Neuronal stem cell (in vitro differentiated cells): ENCODE measurements around the gene GRID1.

ENCODE experiments used
- DNase-seq: peaks from one replicate; pipeline ENCODE4 v3.0.0-alpha.2; 2013; ENCODE audit warnings: low spot score
- H2AFZ ChIP-seq: one replicate; pipeline ENCODE4 v1.6.1; 2013; ENCODE audit warnings: mild to moderate bottlenecking, low read length, inconsistent platforms
- H2AK5ac ChIP-seq: 2 replicates; pipeline ENCODE4 v1.6.1; 2013; ENCODE audit warnings: low read depth, mild to moderate bottlenecking, inconsistent platforms, low read length, moderate library complexity, mixed read lengths
- H2BK120ac ChIP-seq: 2 replicates; pipeline ENCODE4 v1.6.1; 2013; ENCODE audit warnings: low read depth, mild to moderate bottlenecking, inconsistent platforms, low read length, moderate library complexity, mixed read lengths
- H2BK12ac ChIP-seq: one replicate; pipeline ENCODE4 v1.6.1; 2013; ENCODE audit warnings: low read length, inconsistent platforms
- H2BK15ac ChIP-seq: 2 replicates; pipeline ENCODE4 v1.6.1; 2013; ENCODE audit warnings: mild to moderate bottlenecking, low read length, inconsistent platforms, mixed read lengths
- H2BK5ac ChIP-seq: one replicate; pipeline ENCODE4 v1.6.1; 2013; ENCODE audit warnings: inconsistent platforms, mild to moderate bottlenecking, low read length, moderate library complexity
- H3K14ac ChIP-seq: one replicate; pipeline ENCODE4 v1.6.1; 2013; ENCODE audit warnings: low read length, inconsistent platforms
- H3K18ac ChIP-seq: 2 replicates; pipeline ENCODE4 v1.6.1; 2013; ENCODE audit warnings: low read length, inconsistent platforms
- H3K23ac ChIP-seq: 2 replicates; pipeline ENCODE4 v1.6.1; 2013; ENCODE audit warnings: low read depth, mild to moderate bottlenecking, mixed read lengths, low read length, inconsistent platforms; ENCODE audit not compliant: poor library complexity
- H3K27ac ChIP-seq: replicated peaks from 3 replicates; pipeline ENCODE4 v1.5.1; 2013; ENCODE audit warnings: low read length, inconsistent platforms
- H3K27me3 ChIP-seq, 3 experiments: 2 replicates each; pipeline ENCODE4 v1.6.1; 2013; ENCODE audit warnings: low read length in 3 of 3, mild to moderate bottlenecking in 2 of 3, inconsistent platforms in 1 of 3, low read depth in 1 of 3, mixed read lengths in 1 of 3, moderate library complexity in 1 of 3; ENCODE audit not compliant: control insufficient read depth in 3 of 3, insufficient read depth in 3 of 3
- H3K36me3 ChIP-seq, 2 donors: replicated peaks in 1 of 2; 2 replicates each; pipeline ENCODE4 v1.6.1; 2013; ENCODE audit warnings: low read length in 2 of 2; ENCODE audit not compliant: control insufficient read depth in 2 of 2, insufficient read depth in 2 of 2
- H3K4ac ChIP-seq: 2 replicates; pipeline ENCODE4 v1.6.1; 2013; ENCODE audit warnings: inconsistent platforms, mild to moderate bottlenecking, low read length, moderate library complexity
- H3K4me1 ChIP-seq, 2 donors: 1 replicate in 1 of 2; 2 replicates in 1 of 2; pipeline ENCODE4 v1.6.1; 2013; ENCODE audit warnings: low read length in 2 of 2, low read depth in 1 of 2; ENCODE audit not compliant: control insufficient read depth in 2 of 2, insufficient read depth in 1 of 2
- H3K4me2 ChIP-seq: one replicate; pipeline ENCODE4 v1.6.1; 2013; ENCODE audit warnings: mild to moderate bottlenecking, low read length, inconsistent platforms; ENCODE audit not compliant: insufficient read depth, poor library complexity, severe bottlenecking
- H3K4me3 ChIP-seq, 2 donors: 2 replicates each; pipeline ENCODE4 v1.5.1; 2013; ENCODE audit warnings: low read length in 2 of 2, mild to moderate bottlenecking in 2 of 2, inconsistent platforms in 1 of 2, moderate library complexity in 1 of 2
- H3K79me1 ChIP-seq: one replicate; pipeline ENCODE4 v1.6.1; 2013; ENCODE audit warnings: low read depth, mild to moderate bottlenecking, inconsistent platforms, low read length, moderate library complexity
- H3K9ac ChIP-seq: one replicate; pipeline ENCODE4 v1.6.1; 2013; ENCODE audit warnings: mild to moderate bottlenecking, low read depth, low read length, inconsistent platforms; ENCODE audit not compliant: poor library complexity
- H3K9me3 ChIP-seq, 2 donors: replicated peaks in 1 of 2; 2 replicates each; pipeline versions ENCODE3 to v1.6.1; 2013; ENCODE audit warnings: low read length in 2 of 2, mild to moderate bottlenecking in 2 of 2, inconsistent platforms in 1 of 2, low read depth in 1 of 2, mixed read lengths in 1 of 2, moderate library complexity in 1 of 2; ENCODE audit not compliant: control insufficient read depth in 2 of 2, insufficient read depth in 1 of 2
- H4K8ac ChIP-seq: one replicate; pipeline ENCODE4 v1.6.1; 2013; ENCODE audit warnings: low read depth, mild to moderate bottlenecking, inconsistent platforms, low read length, moderate library complexity
- H4K91ac ChIP-seq: one replicate; pipeline ENCODE4 v1.6.1; 2013; ENCODE audit warnings: low read length, low read depth, mild to moderate bottlenecking, inconsistent platforms; ENCODE audit not compliant: poor library complexity
- WGBS, 2 donors: extraction: QIAGEN DNeasy Blood & Tissue Kit; methylation state at CpG; one replicate each; pipeline ENCODE4 v1.1.7; 2013; ENCODE audit warnings: missing lambda C conversion rate in 2 of 2, mixed read lengths in 1 of 2; ENCODE audit not compliant: insufficient read length in 2 of 2, insufficient replicate concordance in 1 of 2; ENCODE audit errors: extremely low coverage in 2 of 2; 5-methylcytosine and 5-hydroxymethylcytosine counted together

The GRID1 gene

DNA sequence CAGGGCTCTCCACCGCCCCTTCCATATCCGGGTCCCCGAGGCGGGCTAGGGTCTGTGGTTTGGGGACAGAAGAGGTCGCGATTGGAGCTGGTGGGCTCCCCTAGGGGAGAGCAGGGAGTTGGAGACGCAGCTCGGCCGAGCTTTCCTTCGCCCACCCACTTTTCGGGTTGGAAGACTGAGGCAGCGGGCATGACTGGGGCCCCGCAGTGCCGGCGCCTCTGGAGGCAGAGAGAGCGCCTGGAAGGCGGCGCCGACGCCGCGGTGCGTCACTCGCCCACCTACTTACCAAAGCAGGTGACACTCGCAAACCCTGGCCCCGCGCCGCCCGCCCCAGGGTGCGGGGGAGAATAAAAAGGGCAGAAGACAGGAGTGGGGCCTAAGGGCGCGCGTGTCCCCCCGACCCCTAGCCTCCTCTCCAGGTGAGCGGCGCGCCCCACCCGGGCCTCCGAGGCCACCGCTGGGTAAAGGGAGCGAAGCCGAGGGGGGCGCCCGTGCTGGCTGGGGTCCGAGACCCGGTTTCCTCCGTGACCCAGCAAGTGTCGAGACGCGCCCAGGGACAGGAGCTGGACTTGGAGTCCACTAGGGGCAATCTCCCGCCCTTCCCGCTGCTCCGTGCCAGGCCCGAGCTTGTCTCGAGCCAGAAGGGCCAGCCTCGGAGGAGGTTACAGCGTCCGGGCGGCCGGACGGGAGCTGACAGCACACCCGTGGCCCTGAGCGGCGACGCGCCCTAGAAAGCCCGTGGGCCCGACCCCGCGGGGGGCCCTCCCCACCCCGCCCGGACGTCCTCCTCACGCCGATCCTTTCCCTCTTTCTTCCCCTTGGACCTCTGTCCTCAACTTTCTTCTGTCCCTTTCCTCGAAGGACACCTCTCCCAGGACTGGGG is 34.4 kb upstream of the GRID1 start:
- no peak overlapping the region for H3K27ac ChIP-seq
- peak overlapping the region; percentile 56 for H3K14ac ChIP-seq
- H3K4me2 ChIP-seq, result peak overlapping the region; percentile 91

DNA sequence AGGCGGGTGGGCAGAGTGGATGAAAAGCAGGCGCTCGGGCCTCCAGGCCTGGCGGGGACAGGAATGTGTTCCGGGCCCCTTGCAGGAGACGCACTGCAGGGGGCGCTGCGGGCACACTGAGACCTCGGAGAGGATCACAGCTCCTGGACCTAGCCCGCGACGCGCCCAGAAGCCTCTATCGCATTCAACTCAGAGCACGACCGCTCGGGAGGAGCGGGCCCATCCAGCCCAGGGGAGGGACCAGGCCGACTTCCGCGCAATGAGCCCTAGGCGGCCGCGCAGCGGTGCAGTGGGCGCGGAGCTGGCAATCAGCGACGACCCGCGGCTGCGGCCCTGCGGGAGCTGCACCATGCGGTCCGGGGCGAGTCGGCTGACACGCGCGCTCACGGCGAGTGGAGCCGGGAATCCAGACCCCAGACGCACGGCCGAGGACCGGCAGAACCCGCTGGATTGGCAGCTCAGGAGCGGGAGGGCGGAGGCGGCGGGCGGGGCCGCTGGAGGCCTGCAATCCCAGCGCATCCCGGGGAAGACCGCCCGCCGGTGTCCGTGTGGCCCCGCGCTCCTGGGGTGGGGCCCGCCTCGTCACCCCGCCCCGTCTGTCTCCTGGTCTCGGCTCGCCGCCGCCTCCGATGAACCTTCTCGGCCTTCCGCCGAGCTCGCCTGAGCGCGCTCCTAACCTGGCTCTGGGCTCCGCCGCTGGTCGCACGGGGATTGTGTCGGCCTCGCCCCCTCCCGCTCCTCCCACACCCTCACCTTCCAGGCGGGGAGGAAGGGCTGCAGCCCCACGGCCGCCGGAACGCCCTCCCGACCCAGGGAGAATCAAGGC is 33.5 kb upstream of the GRID1 start:
- WGBS, 2 donors, result no CpG with 5 or more reads among the region's 90 CpGs
- peak; percentile 92 for DNase-seq
- H3K27me3 ChIP-seq, result peaks cover 13 to 65% (median 32%) of the 10 kb centered on the region in 3 experiments

More for the DNA sequence above, 34.4 kb upstream of the GRID1 start:
- peaks cover 13 to 65% (median 32%) of the 10 kb centered on the region in 3 experiments for H3K27me3 ChIP-seq
- no peak overlapping the region for H4K91ac ChIP-seq
- H3K4ac ChIP-seq, result no peak overlapping the region
- peak overlapping the region; percentile 97 for H3K18ac ChIP-seq
- no CpG with 5 or more reads among the region's 76 CpGs for WGBS, 2 donors
- H3K23ac ChIP-seq, result peak overlapping the region; percentile 96
- no peaks in the 10 kb centered on the region for H3K36me3 ChIP-seq
- H2BK5ac ChIP-seq, result peak overlapping the region; percentile 53
- H2BK12ac ChIP-seq, result peak overlapping the region; percentile 22
- H4K8ac ChIP-seq, result peak overlapping the region; percentile 98
- no peak overlapping the region for H2BK120ac ChIP-seq
- peaks cover 7 to 9% of the 10 kb centered on the region in 2 donors for H3K4me1 ChIP-seq
- H3K79me1 ChIP-seq, result no peaks in the 10 kb centered on the region
- peak overlapping the region; percentile 63 for H2AK5ac ChIP-seq
- H2AFZ ChIP-seq, result peak overlapping the region; percentile 100
- peak overlapping the region; percentile 91 for H3K9ac ChIP-seq
- peak overlapping the region; percentile 89 for H2BK15ac ChIP-seq
- peaks cover 0 to 3% of the 10 kb centered on the region in 2 donors for H3K9me3 ChIP-seq
- H3K4me3 ChIP-seq, result peak overlapping the region; percentile 57 to 84
- no peak for DNase-seq

DNA sequence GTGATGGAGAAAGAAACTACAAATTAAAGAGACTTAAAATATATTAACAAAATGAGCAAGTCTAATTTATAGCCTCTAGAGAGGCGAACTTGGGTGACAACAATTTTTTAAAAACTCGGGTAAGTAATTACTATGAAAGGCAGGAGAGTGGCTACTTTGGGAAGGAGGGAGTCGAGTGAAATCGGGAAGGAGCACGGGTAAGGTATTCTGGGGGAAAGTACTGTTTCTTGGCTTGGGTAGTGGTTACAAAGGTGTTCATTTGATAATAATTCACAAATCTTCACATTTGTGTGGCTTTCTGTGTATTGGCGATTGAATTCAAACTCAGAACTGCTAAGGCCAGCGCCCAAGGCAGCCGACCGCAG is 32.9 kb upstream of the GRID1 start:
- Histone ChIP-seq H3K4me2 (no peak overlapping the region), H2BK15ac (no peak overlapping the region), H4K8ac (no peak overlapping the region), H3K14ac (no peak overlapping the region), H3K27ac (no peak overlapping the region), H3K36me3 (no peaks in the 10 kb centered on the region), H3K23ac (no peak overlapping the region), H2BK120ac (no peak overlapping the region), H3K4me3 (no peak overlapping the region), H4K91ac (no peak overlapping the region), H3K4me1 (peaks cover 7 to 9% of the 10 kb centered on the region in 2 donors), H3K79me1 (no peaks in the 10 kb centered on the region), H2BK12ac (no peak overlapping the region), H2AK5ac (no peak overlapping the region), H3K27me3 (peaks cover 13 to 65% (median 32%) of the 10 kb centered on the region in 3 experiments), H2AFZ (peak overlapping the region; percentile 100), H2BK5ac (no peak overlapping the region), H3K9me3 (no peaks in the 10 kb centered on the region), H3K9ac (no peak overlapping the region), H3K18ac (no peak overlapping the region), H3K4ac (no peak overlapping the region)
- no peak for DNase-seq
- WGBS, 2 donors, result no CpG with 5 or more reads among the region's 9 CpGs

More for the DNA sequence above, 33.5 kb upstream of the GRID1 start:
- H3K23ac ChIP-seq, result peak overlapping the region; percentile 96
- H3K18ac ChIP-seq, result peak overlapping the region; percentile 97
- H2AFZ ChIP-seq, result peak overlapping the region; percentile 100
- H4K8ac ChIP-seq, result no peak overlapping the region
- no peak overlapping the region for H2BK120ac ChIP-seq
- no peak overlapping the region for H2AK5ac ChIP-seq
- H4K91ac ChIP-seq, result no peak overlapping the region
- H3K9ac ChIP-seq, result peak overlapping the region; percentile 91
- peak overlapping the region; percentile 57 to 84 for H3K4me3 ChIP-seq
- peak overlapping the region; percentile 94 for H2BK12ac ChIP-seq
- no peaks in the 10 kb centered on the region for H3K36me3 ChIP-seq
- H2BK15ac ChIP-seq, result no peak overlapping the region
- no peak overlapping the region for H3K4ac ChIP-seq
- H3K79me1 ChIP-seq, result no peaks in the 10 kb centered on the region
- H3K4me2 ChIP-seq, result peak overlapping the region; percentile 91
- H3K14ac ChIP-seq, result no peak overlapping the region
- peak overlapping the region; percentile 57 for H3K27ac ChIP-seq
- H3K9me3 ChIP-seq, result no peaks in the 10 kb centered on the region
- H2BK5ac ChIP-seq, result peak overlapping the region; percentile 53
- peaks cover 7 to 9% of the 10 kb centered on the region in 2 donors for H3K4me1 ChIP-seq

DNA sequence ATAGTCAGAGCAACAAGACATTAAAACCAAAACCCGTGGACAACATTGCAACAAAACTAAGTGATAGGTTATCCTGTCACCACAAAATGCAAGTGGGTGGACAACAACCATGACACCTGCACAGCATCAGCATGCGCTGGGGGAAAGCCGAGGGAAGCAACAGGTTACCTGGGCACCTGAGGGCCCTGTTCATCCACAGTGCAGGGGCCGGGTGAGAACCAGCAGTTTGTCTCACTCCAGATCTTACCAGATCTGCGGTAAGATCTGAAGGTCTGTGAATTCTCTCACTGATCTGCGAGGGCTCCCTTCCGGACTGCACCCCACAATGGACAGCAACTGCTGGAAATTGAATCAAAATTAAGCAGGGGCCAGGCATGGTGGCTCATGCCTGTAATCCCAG is 30.5 kb upstream of the GRID1 start:
- H3K4me1 ChIP-seq, result peaks cover 4 to 7% of the 10 kb centered on the region in 2 donors
- no peak overlapping the region for H2BK5ac ChIP-seq
- no peak overlapping the region for H4K8ac ChIP-seq
- H3K23ac ChIP-seq, result no peak overlapping the region
- no peak overlapping the region for H3K4me2 ChIP-seq
- no peak overlapping the region for H3K14ac ChIP-seq
- no peaks in the 10 kb centered on the region for H3K36me3 ChIP-seq
- peaks cover 9 to 65% (median 20%) of the 10 kb centered on the region in 3 experiments for H3K27me3 ChIP-seq
- no peak overlapping the region for H4K91ac ChIP-seq
- no peaks in the 10 kb centered on the region for H3K9me3 ChIP-seq
- H2BK120ac ChIP-seq, result no peak overlapping the region
- H3K4ac ChIP-seq, result no peak overlapping the region
- WGBS, 2 donors, result no CpG with 5 or more reads among the region's 7 CpGs
- H2AK5ac ChIP-seq, result no peak overlapping the region
- no peak for DNase-seq
- no peak overlapping the region for H3K18ac ChIP-seq
- H3K9ac ChIP-seq, result no peak overlapping the region
- H3K79me1 ChIP-seq, result peaks cover 2% of the 10 kb centered on the region
- H2BK15ac ChIP-seq, result no peak overlapping the region
- no peak overlapping the region for H3K27ac ChIP-seq
- H2AFZ ChIP-seq, result no peak overlapping the region
- no peak overlapping the region for H2BK12ac ChIP-seq
- no peak overlapping the region for H3K4me3 ChIP-seq
